Esophagus muscularis mucosa (tissue), 4 donors: Measurements from ENCODE around the gene MED4. TPM values are rescaled to one million over a fixed set of nuclear protein-coding genes. Genes with fewer than 3 reads are reported as not detected.

Source experiments
- DNase-seq: peaks from one replicate; pipeline ENCODE4 v3.0.0-alpha.2; 2017; ENCODE audit errors: extremely low spot score
- H3K27ac ChIP-seq, 4 donors: fragments of 200-600 bp; sonication (generic); replicated peaks in 1 of 4; 1 replicate in 3 of 4; 2 replicates in 1 of 4; pipeline ENCODE4 v1.5.1; 2016 to 2019; ENCODE audit warnings: mild to moderate bottlenecking in 1 of 4
- H3K27me3 ChIP-seq, 4 donors: fragments of 200-600 bp; sonication (generic); one replicate each; pipeline versions ENCODE4 v1.5.1 to v1.6.0; 2016 to 2019
- H3K36me3 ChIP-seq, 4 donors: fragments of 200-600 bp; sonication (generic); one replicate each; pipeline ENCODE4 v1.5.1; 2016 to 2019
- H3K4me1 ChIP-seq, 4 donors: fragments of 200-600 bp; sonication (generic); one replicate each; pipeline ENCODE4 v1.5.1; 2016 to 2019
- H3K4me3 ChIP-seq, 4 donors: fragments of 200-600 bp; sonication (generic); 1 replicate in 2 of 4; 2 replicates in 2 of 4; pipeline ENCODE4 v1.5.1; 2016 to 2019; ENCODE audit warnings: mild to moderate bottlenecking in 4 of 4, moderate library complexity in 1 of 4
- H3K9me3 ChIP-seq, 4 donors: fragments of 200-600 bp; sonication (generic); 1 replicate in 3 of 4; 2 replicates in 1 of 4; pipeline ENCODE4 v1.5.1; 2016 to 2019
- EP300 ChIP-seq: sonication (generic); formaldehyde crosslinking; IDR thresholded peaks from one replicate; pipeline ENCODE4 v1.6.1; 2017; ENCODE audit warnings: antibody characterized with exemption
- POLR2A ChIP-seq: fragments of 450-650 bp; IDR thresholded peaks from one replicate; pipeline ENCODE4 v1.6.1; 2017; ENCODE audit warnings: antibody characterized with exemption, moderate library complexity, mild to moderate bottlenecking, low read depth
- POLR2AphosphoS5 ChIP-seq, 2 donors: sonication (generic); formaldehyde crosslinking; IDR thresholded peaks; one replicate each; pipeline ENCODE4 v1.6.1; 2017; ENCODE audit warnings: antibody characterized with exemption in 2 of 2
- WGBS: methylation state at CpG from one replicate; pipeline ENCODE4 v1.1.5; 2018; 5-methylcytosine and 5-hydroxymethylcytosine counted together
- intact Hi-C: fragments of 100-400 bp; cut with DNase I; formaldehyde crosslinking; loops from one replicate; pipeline ENCODE4 v1.15.1; 2023
- total RNA-seq, 4 donors: library from RNA; depleted of rRNA; stranded (reverse); fragments of >200 nt; gene quantifications; one replicate each; pipeline versions ENCODE4 v1.1.0 to v1.2.1, GENCODE V29; 2016
- TF ChIP-seq, protein P1 (sequence below), 3 experiments: fragments of 200-600 bp in 2 of 3; fragments of 450-650 bp in 1 of 3; sonication (generic) in 2 of 3; IDR thresholded peaks; one replicate each; pipeline ENCODE4 v1.5.1; 2017 to 2019; ENCODE audit warnings: antibody characterized with exemption in 3 of 3, mild to moderate bottlenecking in 2 of 3, moderate library complexity in 1 of 3

The MED4 gene
- total RNA-seq = 10 to 100 TPM; 32.0 to 42.1 (median 37.1) TPM

GRCh38 chr13:48094781-48095502 lies at the start of gene MED4:
Gene MED4, minus strand, starts transcription at chr13:48095104. Its CDS starts 26 bp downstream, at chr13:48095078.
- peaks cover 0 to 3% (median 0%) of the 10 kb centered on the region in 4 donors for H3K9me3 ChIP-seq
- H3K4me3 ChIP-seq = peak within 1 kb of the TSS; percentile 93 to 98 (median 96)
- H3K27ac ChIP-seq = peak within 1 kb of the TSS; percentile 84 to 91 (median 89)
- DNase-seq = peak; percentile 98
- 10% methylated on average over 48 of the region's 54 CpGs for WGBS
- peak; percentile 97 to 100 for TF ChIP-seq POLR2AphosphoS5 (IDR thresholded peaks at IDR 0.05)
- TF ChIP-seq, protein P1, sequence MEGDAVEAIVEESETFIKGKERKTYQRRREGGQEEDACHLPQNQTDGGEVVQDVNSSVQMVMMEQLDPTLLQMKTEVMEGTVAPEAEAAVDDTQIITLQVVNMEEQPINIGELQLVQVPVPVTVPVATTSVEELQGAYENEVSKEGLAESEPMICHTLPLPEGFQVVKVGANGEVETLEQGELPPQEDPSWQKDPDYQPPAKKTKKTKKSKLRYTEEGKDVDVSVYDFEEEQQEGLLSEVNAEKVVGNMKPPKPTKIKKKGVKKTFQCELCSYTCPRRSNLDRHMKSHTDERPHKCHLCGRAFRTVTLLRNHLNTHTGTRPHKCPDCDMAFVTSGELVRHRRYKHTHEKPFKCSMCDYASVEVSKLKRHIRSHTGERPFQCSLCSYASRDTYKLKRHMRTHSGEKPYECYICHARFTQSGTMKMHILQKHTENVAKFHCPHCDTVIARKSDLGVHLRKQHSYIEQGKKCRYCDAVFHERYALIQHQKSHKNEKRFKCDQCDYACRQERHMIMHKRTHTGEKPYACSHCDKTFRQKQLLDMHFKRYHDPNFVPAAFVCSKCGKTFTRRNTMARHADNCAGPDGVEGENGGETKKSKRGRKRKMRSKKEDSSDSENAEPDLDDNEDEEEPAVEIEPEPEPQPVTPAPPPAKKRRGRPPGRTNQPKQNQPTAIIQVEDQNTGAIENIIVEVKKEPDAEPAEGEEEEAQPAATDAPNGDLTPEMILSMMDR (IDR thresholded peaks at IDR 0.05) = peak; percentile 98 to 99 (median 99)
- TF ChIP-seq POLR2A = peak; percentile 72
- no peak for TF ChIP-seq EP300
- H3K36me3 ChIP-seq = no peaks in the 10 kb centered on the region
- intact Hi-C loops = loop anchor here (10.0 kb wide), 2 partner anchors 50 to 140 kb away; partner anchors contain the start of gene ITM2B
- H3K4me1 ChIP-seq = peaks cover 16 to 48% (median 43%) of the 10 kb centered on the region in 4 donors
- no peaks in the 10 kb centered on the region for H3K27me3 ChIP-seq

DNA sequence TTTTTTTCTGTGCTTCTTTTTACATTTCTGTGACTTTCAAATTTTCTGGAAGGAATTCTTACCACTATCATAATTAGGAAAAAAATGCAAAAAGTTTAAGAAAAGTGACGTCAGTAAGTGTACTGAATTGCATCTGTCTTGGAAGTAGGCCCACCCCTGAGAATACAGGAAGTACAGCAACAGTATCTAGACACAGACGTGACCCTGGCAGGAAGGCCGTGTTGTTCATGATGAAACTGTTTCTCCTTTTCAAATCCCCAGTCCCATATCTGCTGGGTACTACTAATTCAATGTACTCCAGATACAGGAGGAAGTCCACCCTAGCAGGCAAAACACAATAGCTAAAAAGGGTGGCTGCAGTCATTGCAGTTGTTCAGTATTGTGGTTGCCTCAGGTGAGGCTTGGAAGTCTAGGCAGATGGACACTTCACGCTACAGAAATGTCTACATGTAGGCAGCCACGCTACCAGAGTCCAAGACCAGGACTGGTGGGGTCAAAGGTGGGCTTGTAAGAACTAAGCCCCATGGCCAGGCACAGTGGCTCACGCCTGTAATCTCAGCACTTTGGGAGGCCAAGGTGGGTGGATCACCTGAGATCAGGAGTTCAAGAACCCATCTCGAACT lies 49.6 kb upstream of the MED4 start:
- no peak for DNase-seq
- no peaks in the 10 kb centered on the region for H3K9me3 ChIP-seq
- intact Hi-C loops = no loop called here
- H3K4me1 ChIP-seq = peaks cover 0 to 12% (median 8%) of the 10 kb centered on the region in 4 donors
- TF ChIP-seq, protein P1 (IDR thresholded peaks at IDR 0.05) = no peak
- no peak for TF ChIP-seq EP300
- TF ChIP-seq POLR2A = no peak
- no peak for TF ChIP-seq POLR2AphosphoS5 (IDR thresholded peaks at IDR 0.05)
- WGBS = 64% methylated on average over 7 of the region's 7 CpGs
- no peaks in the 10 kb centered on the region for H3K36me3 ChIP-seq
- peak overlapping the region; percentile 8 to 56 (median 45) for H3K27ac ChIP-seq
- H3K27me3 ChIP-seq = no peaks in the 10 kb centered on the region
- no peak overlapping the region for H3K4me3 ChIP-seq

DNA sequence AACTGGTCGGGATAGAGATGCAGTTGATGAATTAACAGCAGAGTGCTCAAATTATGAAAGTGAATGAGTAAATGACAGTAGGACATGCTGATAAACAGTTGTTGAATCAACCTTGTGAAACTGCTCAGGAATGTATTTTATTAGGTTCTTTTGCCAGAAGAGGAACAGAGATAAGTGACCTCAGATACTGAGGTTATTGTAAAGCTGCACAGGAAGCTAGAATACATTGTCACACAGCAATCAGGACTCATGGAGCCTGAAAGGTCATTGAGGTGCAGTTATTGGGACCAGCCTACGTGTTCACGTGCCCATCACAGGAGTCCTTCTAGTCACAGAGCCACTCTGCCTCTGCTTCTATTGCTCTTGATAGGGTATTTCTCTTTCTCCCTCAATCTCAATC lies 47.5 kb upstream of the MED4 start:
- no peaks in the 10 kb centered on the region for H3K27me3 ChIP-seq
- H3K36me3 ChIP-seq = no peaks in the 10 kb centered on the region
- H3K9me3 ChIP-seq = no peaks in the 10 kb centered on the region
- no peak overlapping the region for H3K27ac ChIP-seq
- DNase-seq = no peak
- TF ChIP-seq POLR2AphosphoS5 (IDR thresholded peaks at IDR 0.05) (no peak), POLR2A (no peak), EP300 (no peak)
- TF ChIP-seq, protein P1 (IDR thresholded peaks at IDR 0.05) = no peak
- peaks cover 0 to 12% (median 8%) of the 10 kb centered on the region in 4 donors for H3K4me1 ChIP-seq
- WGBS = 70% methylated on average over 3 of the region's 3 CpGs
- intact Hi-C loops = no loop called here
- H3K4me3 ChIP-seq = no peak overlapping the region

DNA sequence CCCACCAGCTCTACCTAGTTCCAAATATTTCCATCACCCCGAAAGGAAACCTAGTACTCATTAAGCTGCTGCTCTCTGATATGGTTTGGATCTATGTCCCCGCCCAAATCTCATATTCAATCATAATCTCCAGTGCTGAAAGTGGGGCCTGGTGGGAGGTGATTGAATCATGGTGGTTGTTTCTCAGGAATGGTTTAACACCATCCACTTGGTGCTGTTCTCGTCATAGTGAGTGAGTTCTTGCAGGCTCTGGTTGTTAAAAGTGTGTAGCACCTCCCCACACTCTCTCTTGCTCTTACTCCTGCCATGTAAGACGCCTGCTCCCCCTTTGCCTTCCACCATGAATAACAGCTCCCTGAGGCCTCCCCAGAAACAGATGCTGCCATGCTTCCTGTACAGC lies 43.4 kb upstream of the MED4 start:
- no peak for DNase-seq
- no peaks in the 10 kb centered on the region for H3K9me3 ChIP-seq
- H3K36me3 ChIP-seq = no peaks in the 10 kb centered on the region
- 91% methylated on average over 4 of the region's 4 CpGs for WGBS
- no peak overlapping the region for H3K27ac ChIP-seq
- intact Hi-C loops = no loop called here
- no peak overlapping the region for H3K4me3 ChIP-seq
- TF ChIP-seq, protein P1 (IDR thresholded peaks at IDR 0.05) = no peak
- TF ChIP-seq EP300 = no peak
- TF ChIP-seq POLR2AphosphoS5 (IDR thresholded peaks at IDR 0.05) = no peak
- no peaks in the 10 kb centered on the region for H3K4me1 ChIP-seq
- no peaks in the 10 kb centered on the region for H3K27me3 ChIP-seq
